HepG2 (cell line): ENCODE data around the gene RPL34. TPM values are rescaled to one million over a fixed set of nuclear protein-coding genes. Genes with fewer than 3 reads are reported as not detected.

Experiments
- ATAC-seq: fragments of 200-7000 bp; cut with Tn5 transposase; 3 replicates; pipeline ENCODE4 v1.9.1; 2020; ENCODE audit warnings: mild to moderate bottlenecking, moderate library complexity
- BruUV-seq: library from RNA; stranded (reverse); fragments of 400-500 nt; replicated peaks from 2 replicates; lab custom pipeline; 2021; lab: Mats Ljungman, UMichigan
- CTCF ChIA-PET: fragments of 300-600 bp; formaldehyde crosslinking; extraction: SDS; loops from one replicate; lab custom pipeline; 2021; ENCODE audit warnings: low total read pairs, inconsistent platforms, low intra/inter-chr PET ratio; lab: Yijun Ruan, JAX
- POLR2A ChIA-PET: fragments of 350-600 bp; sonication (Branson Sonifier 250); formaldehyde crosslinking; loops from one replicate; lab custom pipeline; 2020; ENCODE audit warnings: antibody characterized with exemption, inconsistent platforms; lab: Yijun Ruan, JAX
- DNase-seq: peaks from one replicate; pipeline ENCODE4 v3.0.0-alpha.2; 2015; ENCODE audit warnings: low spot score
- FAIRE-seq: peaks from 3 replicates; lab custom pipeline; 2011; peaks lifted over from hg19 to GRCh38; lab: Jason Lieb, UNC
- H2AFZ ChIP-seq: one replicate; pipeline ENCODE4 v1.6.1; 2011; ENCODE audit warnings: low read length, inconsistent platforms
- H3K27ac ChIP-seq: fragments of 300-600 bp; 3 replicates; pipeline ENCODE4 v1.8.0; 2011; ENCODE audit warnings: mixed run types, mild to moderate bottlenecking, mixed read lengths, low read length, inconsistent platforms; ENCODE audit not compliant: insufficient read depth; ENCODE audit errors: extremely low read length
- H3K27me3 ChIP-seq, 2 experiments: fragments of 200-600 bp in 1 of 2; 2 replicates in 1 of 2; 3 replicates in 1 of 2; pipeline versions ENCODE4 v1.6.0 to v1.8.0; 2011; ENCODE audit warnings: low read length in 2 of 2, mild to moderate bottlenecking in 2 of 2, moderate library complexity in 2 of 2, inconsistent platforms in 1 of 2; ENCODE audit not compliant: insufficient read depth in 2 of 2, control insufficient read depth in 1 of 2
- H3K36me3 ChIP-seq, 2 experiments: fragments of 200-600 bp in 1 of 2; replicated peaks in 1 of 2; 2 replicates in 1 of 2; 3 replicates in 1 of 2; pipeline versions ENCODE4 v1.5.1 to v1.8.0; 2011; ENCODE audit warnings: low read length in 2 of 2, inconsistent platforms in 1 of 2; ENCODE audit not compliant: insufficient read depth in 2 of 2, control insufficient read depth in 1 of 2
- H3K4me1 ChIP-seq: 2 replicates; pipeline ENCODE4 v1.5.1; 2012; ENCODE audit warnings: low read length, inconsistent platforms; ENCODE audit not compliant: insufficient read depth
- H3K4me2 ChIP-seq: 2 replicates; pipeline ENCODE4 v1.6.0; 2011; ENCODE audit warnings: low read depth, low read length, inconsistent platforms
- H3K4me3 ChIP-seq, 3 experiments: fragments of 200-600 bp in 1 of 3; sonication (generic), shearing (Covaris generic) in 1 of 3; replicated peaks in 1 of 3; 2 replicates each; pipeline ENCODE4 v1.5.1; 2011 to 2016; ENCODE audit warnings: low read length in 3 of 3, inconsistent platforms in 2 of 3, low read depth in 2 of 3, mild to moderate bottlenecking in 2 of 3, control low read depth in 1 of 3, mixed read lengths in 1 of 3; ENCODE audit not compliant: insufficient read depth in 1 of 3
- H3K79me2 ChIP-seq: one replicate; pipeline ENCODE4 v1.6.1; 2011; ENCODE audit warnings: low read length, inconsistent platforms; ENCODE audit not compliant: insufficient read depth
- H3K9ac ChIP-seq: 2 replicates; pipeline ENCODE4 v1.6.0; 2011; ENCODE audit warnings: mild to moderate bottlenecking, low read depth, low read length, inconsistent platforms; ENCODE audit not compliant: insufficient read depth
- H3K9me3 ChIP-seq: 2 replicates; pipeline ENCODE4 v1.5.1; 2012; ENCODE audit warnings: mild to moderate bottlenecking, low read length
- H4K20me1 ChIP-seq: 2 replicates; pipeline ENCODE4 v1.6.0; 2011; ENCODE audit warnings: inconsistent platforms, mild to moderate bottlenecking, low read length, moderate library complexity; ENCODE audit not compliant: insufficient read depth
- AGO2 ChIP-seq: fragments of 200-400 bp; formaldehyde crosslinking; optimal IDR thresholded peaks from 2 replicates; pipeline ENCODE3; 2017; ENCODE audit warnings: mild to moderate bottlenecking, low read depth, low read length, moderate library complexity
- ELF4 ChIP-seq: sonication (generic); formaldehyde crosslinking; IDR thresholded peaks from 2 replicates; pipeline ENCODE4 v1.5.0; 2020; ENCODE audit warnings: missing genetic modification reagents, mild to moderate bottlenecking, moderate library complexity, borderline replicate concordance
- ESRRA ChIP-seq: sonication (generic); formaldehyde crosslinking; IDR thresholded peaks from 2 replicates; pipeline ENCODE4 v1.5.1; 2020; ENCODE audit warnings: mild to moderate bottlenecking, low read depth, missing genetic modification reagents
- GPN1 ChIP-seq: sonication (generic); formaldehyde crosslinking; IDR thresholded peaks from 2 replicates; pipeline ENCODE4 v1.5.1; 2020; ENCODE audit warnings: missing genetic modification reagents, borderline replicate concordance
- HNRNPH1 ChIP-seq: fragments of 200-400 bp; formaldehyde crosslinking; optimal IDR thresholded peaks from 2 replicates; pipeline ENCODE3; 2017; ENCODE audit warnings: mild to moderate bottlenecking, low read depth, low read length
- PAF1 ChIP-seq: IDR thresholded peaks from 2 replicates; pipeline ENCODE4 v1.6.1; 2016; ENCODE audit warnings: missing genetic modification reagents, missing compliant biosample characterization
- POLR2AphosphoS2 ChIP-seq: IDR thresholded peaks from 2 replicates; pipeline ENCODE4 v1.6.1; 2011; ENCODE audit warnings: low read depth, low read length, improper control_type of control experiment
- RELA ChIP-seq: sonication (generic); formaldehyde crosslinking; IDR thresholded peaks from 2 replicates; pipeline ENCODE4 v1.4.0; 2020; ENCODE audit warnings: missing genetic modification reagents
- SKI ChIP-seq: fragments of 450-650 bp; IDR thresholded peaks from one replicate; pipeline ENCODE4 v1.6.1; 2018; ENCODE audit warnings: mild to moderate bottlenecking; ENCODE audit not compliant: partially characterized antibody
- ZNF10 ChIP-seq: sonication (generic); formaldehyde crosslinking; IDR thresholded peaks from 2 replicates; pipeline ENCODE4 v1.4.0; 2020; ENCODE audit warnings: mild to moderate bottlenecking, low read depth, missing genetic modification reagents, borderline replicate concordance
- ZNF24 ChIP-seq: fragments of 450-650 bp; IDR thresholded peaks from 2 replicates; pipeline ENCODE4 v1.6.1; 2017; ENCODE audit warnings: antibody characterized with exemption, mild to moderate bottlenecking
- ZNF263 ChIP-seq: sonication (generic); formaldehyde crosslinking; IDR thresholded peaks from 2 replicates; pipeline ENCODE4 v1.4.0; 2020; ENCODE audit warnings: missing genetic modification reagents
- ZNF34 ChIP-seq: sonication (generic); formaldehyde crosslinking; IDR thresholded peaks from 2 replicates; pipeline ENCODE4 v1.4.0; 2020; ENCODE audit warnings: mild to moderate bottlenecking, missing genetic modification reagents, borderline replicate concordance
- WGBS: methylation state at CpG from one replicate; pipeline ENCODE4 v1.1.6; 2017; ENCODE audit warnings: low lambda C conversion rate; 5-methylcytosine and 5-hydroxymethylcytosine counted together
- in situ Hi-C: cut with HindIII; loops from 2 replicates; pipeline ENCODE4 v1.10.0; 2017; ENCODE audit warnings: low pct_unique_long_range_greater_than_20kb; ENCODE audit not compliant: extremely low pct_ligation_motif_present
- intact Hi-C: fragments of 100-400 bp; cut with micrococcal nuclease; formaldehyde crosslinking; loops from one replicate; pipeline ENCODE4 v1.10.0; 2022; ENCODE audit not compliant: unreplicated experiment
- polyA plus RNA-seq, 8 experiments: library from polyadenylated mRNA; depleted of rRNA in 3 of 8; stranded (reverse) in 7 of 8; unstranded in 1 of 8; fragments of >200 nt; fragmentation: Illumina TruSeq in 4 of 8; extraction: Trizol in 4 of 8; gene quantifications; 2 replicates each; pipeline versions ENCODE4 v1.2.1 to v1.2.3, GENCODE V29; 2011 to 2016; ENCODE audit warnings: low read depth in 4 of 8, missing spikeins in 1 of 8, mixed read lengths in 1 of 8; ENCODE audit not compliant: insufficient read depth in 1 of 8
- total RNA-seq, 5 experiments: library from RNA; depleted of rRNA; stranded (reverse); fragments of >200 nt; fragmentation: Illumina TruSeq; extraction: Trizol; gene quantifications; 2 replicates each; pipeline ENCODE4 v1.2.3, GENCODE V29; 2016; ENCODE audit warnings: low read depth in 1 of 5
- TF ChIP-seq, protein P1 (sequence below): sonication (generic); formaldehyde crosslinking; IDR thresholded peaks from 2 replicates; pipeline ENCODE4 v1.4.0; 2020; ENCODE audit warnings: mild to moderate bottlenecking, missing genetic modification reagents
- TF ChIP-seq, protein P2 (sequence below): sonication (generic); formaldehyde crosslinking; IDR thresholded peaks from 2 replicates; pipeline ENCODE4 v1.4.0; 2020; ENCODE audit warnings: missing genetic modification reagents
- TF ChIP-seq, protein P3 (sequence below): conservative IDR thresholded peaks from 2 replicates; pipeline ENCODE4 v1.6.1; 2018; ENCODE audit warnings: missing genetic modification reagents
- TF ChIP-seq, protein P4 (sequence below): sonication (generic); formaldehyde crosslinking; IDR thresholded peaks from 2 replicates; pipeline ENCODE4 v1.4.0; 2020; ENCODE audit warnings: mild to moderate bottlenecking, missing genetic modification reagents, borderline replicate concordance
- TF ChIP-seq, protein P5 (sequence below): fragments of 450-650 bp; IDR thresholded peaks from 2 replicates; pipeline ENCODE4 v1.6.1; 2017
- TF ChIP-seq, protein P6 (sequence below): sonication (generic); formaldehyde crosslinking; IDR thresholded peaks from 2 replicates; pipeline ENCODE4 v1.8.0; 2022; ENCODE audit warnings: low read depth, missing genetic modification reagents

RPL34 gene
- total and polyA plus RNA-seq, 2 of the 13 experiments (the other 11 are each of a cell fraction or from before 2014, with no cell fraction given), result 2,235 to 3,985 TPM

DNA sequence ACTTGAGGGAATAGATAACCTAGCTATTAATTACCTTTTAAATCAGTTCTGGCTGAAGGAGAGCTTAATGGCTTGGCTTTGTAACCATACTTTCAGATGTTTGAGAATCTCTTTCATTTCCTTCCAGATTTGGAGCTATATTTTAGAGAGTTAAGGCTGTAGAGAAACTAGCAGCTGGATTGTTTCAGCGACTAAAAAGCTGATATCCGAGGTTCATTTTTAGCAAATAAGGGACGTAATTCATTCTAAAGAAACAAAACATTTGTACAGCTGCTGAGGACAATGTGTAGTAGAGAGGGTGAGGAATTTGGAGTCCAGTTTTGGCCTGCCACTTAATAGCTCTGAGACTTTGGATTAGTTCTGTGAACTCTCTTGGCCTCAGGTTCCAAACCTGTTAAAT is 42.3 kb downstream of the RPL34 start:
- in situ Hi-C loops, result no loop called here
- H3K4me2 ChIP-seq, result no peak overlapping the region
- H3K9ac ChIP-seq, result no peak overlapping the region
- no peak overlapping the region for H2AFZ ChIP-seq
- no TSS peak for BruUV-seq
- no peak overlapping the region for H3K27ac ChIP-seq
- POLR2A ChIA-PET, result no interaction called here
- peaks cover 6 to 59% of the 10 kb centered on the region in 2 experiments; a peak in 4 of 5 replicates for H3K36me3 ChIP-seq
- DNase-seq (no peak), ATAC-seq (no peak), FAIRE-seq (no peak)
- CTCF ChIA-PET, result no interaction called here
- peaks cover 17% of the 10 kb centered on the region for H4K20me1 ChIP-seq
- no peaks in the 10 kb centered on the region for H3K27me3 ChIP-seq
- WGBS, result 97% methylated on average over 3 of the region's 3 CpGs
- H3K4me1 ChIP-seq, result no peaks in the 10 kb centered on the region
- H3K4me3 ChIP-seq, result no peak overlapping the region
- intact Hi-C loops, result no loop called here
- no peaks in the 10 kb centered on the region for H3K9me3 ChIP-seq
- H3K79me2 ChIP-seq, result peaks cover 10% of the 10 kb centered on the region
- TF ChIP-seq, protein P1, sequence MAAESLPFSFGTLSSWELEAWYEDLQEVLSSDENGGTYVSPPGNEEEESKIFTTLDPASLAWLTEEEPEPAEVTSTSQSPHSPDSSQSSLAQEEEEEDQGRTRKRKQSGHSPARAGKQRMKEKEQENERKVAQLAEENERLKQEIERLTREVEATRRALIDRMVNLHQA (CRISPR knock-in tag), result no peak
- TF ChIP-seq ZNF24, result no peak
- TF ChIP-seq RELA (CRISPR knock-in tag), result no peak
- TF ChIP-seq HNRNPH1, result no peak
- TF ChIP-seq ELF4 (CRISPR knock-in tag), result no peak
- TF ChIP-seq SKI, result no peak
- no peak for TF ChIP-seq POLR2AphosphoS2
- no peak for TF ChIP-seq AGO2
- TF ChIP-seq, protein P2, sequence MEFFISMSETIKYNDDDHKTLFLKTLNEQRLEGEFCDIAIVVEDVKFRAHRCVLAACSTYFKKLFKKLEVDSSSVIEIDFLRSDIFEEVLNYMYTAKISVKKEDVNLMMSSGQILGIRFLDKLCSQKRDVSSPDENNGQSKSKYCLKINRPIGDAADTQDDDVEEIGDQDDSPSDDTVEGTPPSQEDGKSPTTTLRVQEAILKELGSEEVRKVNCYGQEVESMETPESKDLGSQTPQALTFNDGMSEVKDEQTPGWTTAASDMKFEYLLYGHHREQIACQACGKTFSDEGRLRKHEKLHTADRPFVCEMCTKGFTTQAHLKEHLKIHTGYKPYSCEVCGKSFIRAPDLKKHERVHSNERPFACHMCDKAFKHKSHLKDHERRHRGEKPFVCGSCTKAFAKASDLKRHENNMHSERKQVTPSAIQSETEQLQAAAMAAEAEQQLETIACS, result no peak
- TF ChIP-seq ZNF10, result no peak
- TF ChIP-seq, protein P3, sequence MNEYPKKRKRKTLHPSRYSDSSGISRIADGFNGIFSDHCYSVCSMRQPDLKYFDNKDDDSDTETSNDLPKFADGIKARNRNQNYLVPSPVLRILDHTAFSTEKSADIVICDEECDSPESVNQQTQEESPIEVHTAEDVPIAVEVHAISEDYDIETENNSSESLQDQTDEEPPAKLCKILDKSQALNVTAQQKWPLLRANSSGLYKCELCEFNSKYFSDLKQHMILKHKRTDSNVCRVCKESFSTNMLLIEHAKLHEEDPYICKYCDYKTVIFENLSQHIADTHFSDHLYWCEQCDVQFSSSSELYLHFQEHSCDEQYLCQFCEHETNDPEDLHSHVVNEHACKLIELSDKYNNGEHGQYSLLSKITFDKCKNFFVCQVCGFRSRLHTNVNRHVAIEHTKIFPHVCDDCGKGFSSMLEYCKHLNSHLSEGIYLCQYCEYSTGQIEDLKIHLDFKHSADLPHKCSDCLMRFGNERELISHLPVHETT (CRISPR knock-in tag), result no peak
- TF ChIP-seq GPN1 (CRISPR knock-in tag), result no peak
- TF ChIP-seq ZNF34, result no peak
- TF ChIP-seq, protein P4, sequence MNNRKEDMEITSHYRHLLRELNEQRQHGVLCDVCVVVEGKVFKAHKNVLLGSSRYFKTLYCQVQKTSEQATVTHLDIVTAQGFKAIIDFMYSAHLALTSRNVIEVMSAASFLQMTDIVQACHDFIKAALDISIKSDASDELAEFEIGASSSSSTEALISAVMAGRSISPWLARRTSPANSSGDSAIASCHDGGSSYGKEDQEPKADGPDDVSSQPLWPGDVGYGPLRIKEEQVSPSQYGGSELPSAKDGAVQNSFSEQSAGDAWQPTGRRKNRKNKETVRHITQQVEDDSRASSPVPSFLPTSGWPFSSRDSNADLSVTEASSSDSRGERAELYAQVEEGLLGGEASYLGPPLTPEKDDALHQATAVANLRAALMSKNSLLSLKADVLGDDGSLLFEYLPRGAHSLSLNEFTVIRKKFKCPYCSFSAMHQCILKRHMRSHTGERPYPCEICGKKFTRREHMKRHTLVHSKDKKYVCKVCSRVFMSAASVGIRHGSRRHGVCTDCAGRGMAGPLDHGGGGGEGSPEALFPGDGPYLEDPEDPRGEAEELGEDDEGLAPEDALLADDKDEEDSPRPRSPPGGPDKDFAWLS, result no peak
- no peak for TF ChIP-seq ESRRA (CRISPR knock-in tag)
- TF ChIP-seq, protein P5, sequence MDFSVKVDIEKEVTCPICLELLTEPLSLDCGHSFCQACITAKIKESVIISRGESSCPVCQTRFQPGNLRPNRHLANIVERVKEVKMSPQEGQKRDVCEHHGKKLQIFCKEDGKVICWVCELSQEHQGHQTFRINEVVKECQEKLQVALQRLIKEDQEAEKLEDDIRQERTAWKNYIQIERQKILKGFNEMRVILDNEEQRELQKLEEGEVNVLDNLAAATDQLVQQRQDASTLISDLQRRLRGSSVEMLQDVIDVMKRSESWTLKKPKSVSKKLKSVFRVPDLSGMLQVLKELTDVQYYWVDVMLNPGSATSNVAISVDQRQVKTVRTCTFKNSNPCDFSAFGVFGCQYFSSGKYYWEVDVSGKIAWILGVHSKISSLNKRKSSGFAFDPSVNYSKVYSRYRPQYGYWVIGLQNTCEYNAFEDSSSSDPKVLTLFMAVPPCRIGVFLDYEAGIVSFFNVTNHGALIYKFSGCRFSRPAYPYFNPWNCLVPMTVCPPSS, result no peak
- no peak for TF ChIP-seq ZNF263 (CRISPR knock-in tag)
- TF ChIP-seq PAF1, result no peak
- TF ChIP-seq, protein P6, sequence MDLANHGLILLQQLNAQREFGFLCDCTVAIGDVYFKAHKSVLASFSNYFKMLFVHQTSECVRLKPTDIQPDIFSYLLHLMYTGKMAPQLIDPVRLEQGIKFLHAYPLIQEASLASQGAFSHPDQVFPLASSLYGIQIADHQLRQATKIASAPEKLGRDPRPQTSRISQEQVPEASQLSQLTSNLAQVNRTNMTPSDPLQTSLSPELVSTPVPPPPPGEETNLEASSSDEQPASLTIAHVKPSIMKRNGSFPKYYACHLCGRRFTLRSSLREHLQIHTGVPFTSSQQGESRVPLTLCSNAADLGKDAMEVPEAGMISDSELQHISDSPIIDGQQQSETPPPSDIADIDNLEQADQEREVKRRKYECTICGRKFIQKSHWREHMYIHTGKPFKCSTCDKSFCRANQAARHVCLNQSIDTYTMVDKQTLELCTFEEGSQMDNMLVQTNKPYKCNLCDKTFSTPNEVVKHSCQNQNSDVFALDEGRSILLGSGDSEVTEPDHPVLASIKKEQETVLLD (CRISPR knock-in tag), result no peak
